Right lobe of liver (tissue), 4 donors: ENCODE results near the gene CPB2.

Experiments
- CTCF ChIP-seq, 4 donors: fragments of 200-600 bp in 3 of 4; fragments of 450-650 bp in 1 of 4; IDR thresholded peaks; one replicate each; pipeline versions ENCODE4 v1.5.1 to v1.8.0; 2016 to 2022; ENCODE audit warnings: antibody characterized with exemption in 4 of 4, mild to moderate bottlenecking in 2 of 4
- POLR2A ChIP-seq: fragments of 450-650 bp; IDR thresholded peaks from one replicate; pipeline ENCODE4 v1.6.1; 2017; ENCODE audit warnings: antibody characterized with exemption, mild to moderate bottlenecking
- donor health status: DM: no; HTN: no; CAD: no.
- donor health status: DM: no; HTN: no; CAD: no.
- donor health status: DM: no; HTN: yes; CAD: no.

- no peak for TF ChIP-seq CTCF (IDR thresholded peaks at IDR 0.05)
- no peak for TF ChIP-seq POLR2A
Measured at GRCh38 chr13:46119883-46120614, 15.2 kb upstream of the CPB2 start.
